WTC11 (cell line): ENCODE results near the gene RAPGEF5. TPM values are rescaled to one million over a fixed set of nuclear protein-coding genes. Genes with fewer than 3 reads are reported as not detected.

Experiments used
- ATAC-seq: fragments of 200-7000 bp; cut with Tn5 transposase; 2 replicates; pipeline ENCODE4 v1.10.0; 2021; ENCODE audit warnings: mild to moderate bottlenecking, moderate library complexity
- CTCF ChIA-PET: fragments of 300-600 bp; sonication (Branson Sonifier 250); formaldehyde crosslinking; loops from one replicate; lab custom pipeline; 2021; ENCODE audit warnings: antibody characterized with exemption; lab: Charles Lee
- POLR2A ChIA-PET: fragments of 350-600 bp; sonication (Branson Sonifier 250); formaldehyde crosslinking; loops from one replicate; lab custom pipeline; 2021; ENCODE audit warnings: antibody characterized with exemption; lab: Charles Lee
- DNase-seq: peaks from one replicate; pipeline ENCODE4 v3.0.0; 2021; ENCODE audit warnings: low spot score
- H3K27ac Mint-ChIP-seq: 2 replicates; pipeline ENCODE4 v1.8.0; 2021; ENCODE audit warnings: mixed read lengths
- H3K27me3 Mint-ChIP-seq: 2 replicates; pipeline ENCODE4 v1.8.0; 2021; ENCODE audit warnings: low read depth, mild to moderate bottlenecking, moderate library complexity, mixed read lengths
- H3K36me3 Mint-ChIP-seq: 2 replicates; pipeline ENCODE4 v1.8.0; 2021; ENCODE audit warnings: mixed read lengths
- H3K4me1 Mint-ChIP-seq: 2 replicates; pipeline ENCODE4 v1.8.0; 2022; ENCODE audit warnings: mixed read lengths
- H3K4me3 Mint-ChIP-seq: 2 replicates; pipeline ENCODE4 v1.8.0; 2021; ENCODE audit warnings: mild to moderate bottlenecking, moderate library complexity, mixed read lengths
- H3K9me3 Mint-ChIP-seq: 2 replicates; pipeline ENCODE4 v1.8.0; 2021; ENCODE audit warnings: mixed read lengths
- CBFB ChIP-seq: sonication (generic); formaldehyde crosslinking; IDR thresholded peaks from 2 replicates; pipeline ENCODE4 v1.8.1; 2022; ENCODE audit warnings: mild to moderate bottlenecking, low read depth, missing genetic modification reagents
- E2F1 ChIP-seq: sonication (generic); formaldehyde crosslinking; IDR thresholded peaks from 2 replicates; pipeline ENCODE4 v1.8.0; 2022; ENCODE audit warnings: mild to moderate bottlenecking, missing genetic modification reagents
- FOXK1 ChIP-seq: sonication (generic); formaldehyde crosslinking; IDR thresholded peaks from 2 replicates; pipeline ENCODE4 v1.8.0; 2022; ENCODE audit warnings: mild to moderate bottlenecking, moderate library complexity, missing genetic modification reagents
- FOXP4 ChIP-seq: sonication (generic); formaldehyde crosslinking; IDR thresholded peaks from 2 replicates; pipeline ENCODE4 v1.8.0; 2022; ENCODE audit warnings: mild to moderate bottlenecking, missing genetic modification reagents
- IRF1 ChIP-seq: sonication (generic); formaldehyde crosslinking; IDR thresholded peaks from 2 replicates; pipeline ENCODE4 v1.8.0; 2023; ENCODE audit warnings: missing genetic modification reagents
- JUN ChIP-seq: sonication (generic); formaldehyde crosslinking; IDR thresholded peaks from 2 replicates; pipeline ENCODE4 v1.8.0; 2023; ENCODE audit warnings: mild to moderate bottlenecking, missing genetic modification reagents
- MAX ChIP-seq: sonication (generic); formaldehyde crosslinking; IDR thresholded peaks from 2 replicates; pipeline ENCODE4 v1.8.0; 2022; ENCODE audit warnings: mild to moderate bottlenecking, missing genetic modification reagents
- MYBL2 ChIP-seq: sonication (generic); formaldehyde crosslinking; IDR thresholded peaks from 2 replicates; pipeline ENCODE4 v1.8.1; 2023; ENCODE audit warnings: mild to moderate bottlenecking, moderate library complexity, missing genetic modification reagents
- SMAD3 ChIP-seq: sonication (generic); formaldehyde crosslinking; IDR thresholded peaks from 2 replicates; pipeline ENCODE4 v1.8.0; 2022; ENCODE audit warnings: missing genetic modification reagents, mild to moderate bottlenecking, borderline replicate concordance
- SMAD4 ChIP-seq: sonication (generic); formaldehyde crosslinking; IDR thresholded peaks from 2 replicates; pipeline ENCODE4 v1.8.0; 2022; ENCODE audit warnings: mild to moderate bottlenecking, missing genetic modification reagents
- TP53 ChIP-seq: sonication (generic); formaldehyde crosslinking; IDR thresholded peaks from 2 replicates; pipeline ENCODE4 v1.8.1; 2023; ENCODE audit warnings: mild to moderate bottlenecking, missing genetic modification reagents
- ZMAT4 ChIP-seq: fragments of 250-450 bp; sonication (Bioruptor Pico); IDR thresholded peaks from 2 replicates; pipeline ENCODE4 v1.9.0; 2021; ENCODE audit warnings: mild to moderate bottlenecking
- ZNF416 ChIP-seq: fragments of 250-450 bp; sonication (Bioruptor Pico); IDR thresholded peaks from 2 replicates; pipeline ENCODE4 v1.9.0; 2021; ENCODE audit warnings: mild to moderate bottlenecking, inconsistent platforms
- total RNA-seq: library from RNA; stranded (reverse); gene quantifications from 3 replicates; pipeline ENCODE4 v1.2.3, GENCODE V29; 2021
- TF ChIP-seq, protein P1 (sequence below): sonication (generic); formaldehyde crosslinking; IDR thresholded peaks from 2 replicates; pipeline ENCODE4 v1.8.1; 2022; ENCODE audit warnings: missing genetic modification reagents, borderline replicate concordance
- TF ChIP-seq, protein P2 (sequence below): fragments of 250-450 bp; sonication (Bioruptor Pico); conservative IDR thresholded peaks from 2 replicates; pipeline ENCODE4 v1.9.0; 2021; ENCODE audit warnings: mild to moderate bottlenecking
- TF ChIP-seq, protein P3 (sequence below): sonication (generic); formaldehyde crosslinking; IDR thresholded peaks from 2 replicates; pipeline ENCODE4 v1.8.1; 2023; ENCODE audit warnings: mild to moderate bottlenecking, missing genetic modification reagents, moderate library complexity
- TF ChIP-seq, protein P4 (sequence below): sonication (generic); formaldehyde crosslinking; IDR thresholded peaks from 2 replicates; pipeline ENCODE4 v1.8.0; 2023; ENCODE audit warnings: mild to moderate bottlenecking, missing genetic modification reagents

The RAPGEF5 gene
- total RNA-seq, 1 experiment from 2014 or later, result 12.3 TPM

DNA sequence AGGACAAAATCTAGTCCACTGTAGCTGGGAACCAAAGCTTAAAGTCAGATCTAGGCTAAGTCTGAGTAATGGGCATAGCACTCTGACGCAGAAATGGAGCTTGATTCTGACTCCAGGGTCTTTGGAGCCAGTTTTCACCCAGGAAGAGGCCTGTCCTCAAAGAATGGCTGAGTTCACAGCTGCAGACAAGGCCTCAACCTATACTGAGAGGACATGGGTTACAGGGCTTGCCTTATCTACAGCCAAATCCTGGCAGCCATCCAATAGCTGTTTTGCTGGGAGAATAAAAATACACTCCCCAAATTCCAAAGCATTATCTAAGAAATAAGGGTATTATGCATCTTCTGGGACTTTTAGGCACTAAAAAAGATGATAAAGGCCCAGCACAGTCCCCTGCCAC lies 154.8 kb downstream of the RAPGEF5 start:
- DNase-seq (no peak), ATAC-seq (no peak)
- no peak overlapping the region for H3K27ac Mint-ChIP-seq
- H3K36me3 Mint-ChIP-seq, result no peaks in the 10 kb centered on the region
- H3K4me3 Mint-ChIP-seq, result no peak overlapping the region
- ChIA-PET POLR2A (interaction anchor here (0.5 kb wide), 1 partner anchor 9 kb away, joined by 3 read pairs; no protein-coding TSS in a partner anchor), CTCF (interaction anchor here (1.9 kb wide), 1 partner anchor 92 kb away, joined by 6 read pairs; no protein-coding TSS in a partner anchor)
- peaks cover 20% of the 10 kb centered on the region for H3K27me3 Mint-ChIP-seq
- peaks cover 8% of the 10 kb centered on the region for H3K4me1 Mint-ChIP-seq
- TF ChIP-seq ZNF416 (CRISPR knock-in tag) (no peak), FOXK1 (CRISPR knock-in tag) (no peak), MYBL2 (CRISPR knock-in tag) (no peak), MAX (CRISPR knock-in tag) (no peak), SMAD4 (CRISPR knock-in tag) (no peak), FOXP4 (no peak), JUN (CRISPR knock-in tag) (no peak), IRF1 (CRISPR knock-in tag) (no peak)
- TF ChIP-seq, protein P1, sequence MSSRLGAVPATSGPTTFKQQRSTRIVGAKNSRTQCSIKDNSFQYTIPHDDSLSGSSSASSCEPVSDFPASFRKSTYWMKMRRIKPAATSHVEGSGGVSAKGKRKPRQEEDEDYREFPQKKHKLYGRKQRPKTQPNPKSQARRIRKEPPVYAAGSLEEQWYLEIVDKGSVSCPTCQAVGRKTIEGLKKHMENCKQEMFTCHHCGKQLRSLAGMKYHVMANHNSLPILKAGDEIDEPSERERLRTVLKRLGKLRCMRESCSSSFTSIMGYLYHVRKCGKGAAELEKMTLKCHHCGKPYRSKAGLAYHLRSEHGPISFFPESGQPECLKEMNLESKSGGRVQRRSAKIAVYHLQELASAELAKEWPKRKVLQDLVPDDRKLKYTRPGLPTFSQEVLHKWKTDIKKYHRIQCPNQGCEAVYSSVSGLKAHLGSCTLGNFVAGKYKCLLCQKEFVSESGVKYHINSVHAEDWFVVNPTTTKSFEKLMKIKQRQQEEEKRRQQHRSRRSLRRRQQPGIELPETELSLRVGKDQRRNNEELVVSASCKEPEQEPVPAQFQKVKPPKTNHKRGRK (CRISPR knock-in tag), result no peak
- TF ChIP-seq, protein P2, sequence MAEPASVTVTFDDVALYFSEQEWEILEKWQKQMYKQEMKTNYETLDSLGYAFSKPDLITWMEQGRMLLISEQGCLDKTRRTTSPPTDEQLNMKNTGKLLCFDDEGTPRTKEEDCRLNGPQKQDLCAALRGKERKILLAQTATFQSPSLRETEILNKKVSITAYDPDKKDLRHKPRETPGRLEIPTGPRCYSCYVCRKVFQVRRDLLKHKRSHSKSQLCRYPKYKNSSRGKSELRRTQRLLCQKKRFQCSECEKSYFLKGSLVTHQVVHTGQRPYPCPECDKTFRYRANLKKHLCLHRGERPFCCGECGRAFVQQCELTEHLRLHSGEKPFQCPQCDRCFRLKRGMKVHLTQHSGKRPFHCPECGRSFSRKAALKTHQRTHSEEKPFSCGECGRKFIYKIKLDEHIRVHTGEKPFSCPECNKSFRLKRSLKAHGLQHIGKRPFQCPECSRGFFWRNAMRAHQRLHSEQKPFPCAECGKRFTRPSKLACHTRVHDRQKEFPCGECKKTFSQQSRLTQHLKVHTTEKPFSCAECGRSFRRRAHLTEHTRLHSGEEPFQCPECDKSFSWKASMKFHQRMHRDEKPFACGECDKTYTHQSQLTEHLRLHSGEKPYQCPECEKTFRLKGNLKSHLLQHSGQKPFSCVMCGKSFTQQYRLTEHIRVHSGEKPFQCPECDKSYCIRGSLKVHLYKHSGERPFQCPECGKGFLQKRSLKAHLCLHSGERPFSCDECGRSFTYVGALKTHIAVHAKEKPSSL (CRISPR knock-in tag), result no peak
- TF ChIP-seq, protein P3, sequence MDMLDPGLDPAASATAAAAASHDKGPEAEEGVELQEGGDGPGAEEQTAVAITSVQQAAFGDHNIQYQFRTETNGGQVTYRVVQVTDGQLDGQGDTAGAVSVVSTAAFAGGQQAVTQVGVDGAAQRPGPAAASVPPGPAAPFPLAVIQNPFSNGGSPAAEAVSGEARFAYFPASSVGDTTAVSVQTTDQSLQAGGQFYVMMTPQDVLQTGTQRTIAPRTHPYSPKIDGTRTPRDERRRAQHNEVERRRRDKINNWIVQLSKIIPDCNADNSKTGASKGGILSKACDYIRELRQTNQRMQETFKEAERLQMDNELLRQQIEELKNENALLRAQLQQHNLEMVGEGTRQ (CRISPR knock-in tag), result no peak
- no peaks in the 10 kb centered on the region for H3K9me3 Mint-ChIP-seq

DNA sequence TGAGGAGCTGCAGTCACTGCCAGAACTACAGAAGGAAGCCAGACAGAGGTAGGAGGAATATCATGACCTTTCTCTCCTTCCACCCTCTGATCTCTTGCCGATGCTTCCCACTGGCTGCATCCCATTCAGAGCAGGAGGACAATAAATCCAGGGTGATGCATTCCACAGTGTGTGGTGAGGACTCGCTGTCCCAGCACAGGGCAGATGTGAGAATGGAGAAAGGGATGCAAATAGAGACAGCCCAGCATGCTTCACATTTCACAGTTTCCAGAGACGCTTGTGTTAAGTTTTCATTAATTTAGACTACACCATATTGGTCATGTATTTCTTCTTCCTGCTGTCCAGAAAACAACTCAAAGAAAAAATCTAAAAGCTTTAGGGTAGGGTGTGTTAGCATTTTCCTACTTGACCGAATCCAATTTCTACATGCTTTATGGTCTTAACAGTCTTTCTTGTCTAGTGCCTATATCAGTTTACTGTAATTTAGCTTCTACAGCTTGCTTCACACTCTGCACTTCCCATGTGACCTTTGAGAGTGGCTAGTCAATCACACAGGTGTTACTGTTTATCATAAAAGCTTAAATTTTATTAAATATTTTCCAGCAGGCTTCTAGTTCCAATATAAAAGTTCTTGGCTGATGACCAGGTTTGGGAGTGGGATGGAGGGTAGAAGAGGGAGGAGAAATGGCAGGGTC lies 155.6 kb downstream of the RAPGEF5 start:
- POLR2A ChIA-PET, result interaction anchor here (0.5 kb wide), 1 partner anchor 10 kb away, joined by 3 read pairs; no protein-coding TSS in a partner anchor
- H3K27ac Mint-ChIP-seq, result 0 out of 2 replicates have a peak overlapping the region, but pooled peaks have one; percentile 39
- DNase-seq, result no peak
- CTCF ChIA-PET, result interaction anchor here (1.9 kb wide), 1 partner anchor 91 kb away, joined by 6 read pairs; no protein-coding TSS in a partner anchor
- ATAC-seq, result no peak
- no peaks in the 10 kb centered on the region for H3K36me3 Mint-ChIP-seq
- TF ChIP-seq CBFB (CRISPR knock-in tag) (no peak), MYBL2 (CRISPR knock-in tag) (no peak)
- H3K4me1 Mint-ChIP-seq, result peaks cover 8% of the 10 kb centered on the region
- H3K9me3 Mint-ChIP-seq, result no peaks in the 10 kb centered on the region
- H3K27me3 Mint-ChIP-seq, result peaks cover 28% of the 10 kb centered on the region
- H3K4me3 Mint-ChIP-seq, result no peak overlapping the region

GRCh38 chr7:22200777-22201176 lies 156.2 kb downstream of the RAPGEF5 start:
- no peaks in the 10 kb centered on the region for H3K36me3 Mint-ChIP-seq
- peaks cover 31% of the 10 kb centered on the region for H3K27me3 Mint-ChIP-seq
- ChIA-PET CTCF (no interaction called here), POLR2A (no interaction called here)
- peaks cover 8% of the 10 kb centered on the region for H3K4me1 Mint-ChIP-seq
- H3K4me3 Mint-ChIP-seq, result no peak overlapping the region
- DNase-seq (no peak), ATAC-seq (no peak)
- no peak overlapping the region for H3K27ac Mint-ChIP-seq
- H3K9me3 Mint-ChIP-seq, result no peaks in the 10 kb centered on the region
- TF ChIP-seq, protein P4, sequence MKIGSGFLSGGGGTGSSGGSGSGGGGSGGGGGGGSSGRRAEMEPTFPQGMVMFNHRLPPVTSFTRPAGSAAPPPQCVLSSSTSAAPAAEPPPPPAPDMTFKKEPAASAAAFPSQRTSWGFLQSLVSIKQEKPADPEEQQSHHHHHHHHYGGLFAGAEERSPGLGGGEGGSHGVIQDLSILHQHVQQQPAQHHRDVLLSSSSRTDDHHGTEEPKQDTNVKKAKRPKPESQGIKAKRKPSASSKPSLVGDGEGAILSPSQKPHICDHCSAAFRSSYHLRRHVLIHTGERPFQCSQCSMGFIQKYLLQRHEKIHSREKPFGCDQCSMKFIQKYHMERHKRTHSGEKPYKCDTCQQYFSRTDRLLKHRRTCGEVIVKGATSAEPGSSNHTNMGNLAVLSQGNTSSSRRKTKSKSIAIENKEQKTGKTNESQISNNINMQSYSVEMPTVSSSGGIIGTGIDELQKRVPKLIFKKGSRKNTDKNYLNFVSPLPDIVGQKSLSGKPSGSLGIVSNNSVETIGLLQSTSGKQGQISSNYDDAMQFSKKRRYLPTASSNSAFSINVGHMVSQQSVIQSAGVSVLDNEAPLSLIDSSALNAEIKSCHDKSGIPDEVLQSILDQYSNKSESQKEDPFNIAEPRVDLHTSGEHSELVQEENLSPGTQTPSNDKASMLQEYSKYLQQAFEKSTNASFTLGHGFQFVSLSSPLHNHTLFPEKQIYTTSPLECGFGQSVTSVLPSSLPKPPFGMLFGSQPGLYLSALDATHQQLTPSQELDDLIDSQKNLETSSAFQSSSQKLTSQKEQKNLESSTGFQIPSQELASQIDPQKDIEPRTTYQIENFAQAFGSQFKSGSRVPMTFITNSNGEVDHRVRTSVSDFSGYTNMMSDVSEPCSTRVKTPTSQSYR (CRISPR knock-in tag), result no peak
- TF ChIP-seq E2F1 (CRISPR knock-in tag) (no peak), TP53 (CRISPR knock-in tag) (no peak), SMAD3 (CRISPR knock-in tag) (no peak), ZMAT4 (CRISPR knock-in tag) (no peak)
